Type B pancreatic cell (in vitro differentiated cells): ENCODE data around the gene LPO. TPM values are rescaled to one million over a fixed set of nuclear protein-coding genes. Genes with fewer than 3 reads are reported as not detected.

Source experiments
- DNase-seq: peaks from one replicate; pipeline ENCODE4 v3.0.0; 2021; ENCODE audit warnings: mixed read lengths; ENCODE audit not compliant: unreplicated experiment; ENCODE audit errors: extremely low spot score
- H3K27ac Mint-ChIP-seq: 2 replicates; pipeline ENCODE4 v1.8.0; 2021; ENCODE audit warnings: mild to moderate bottlenecking, mixed read lengths
- H3K27me3 Mint-ChIP-seq: 2 replicates; pipeline ENCODE4 v1.8.0; 2021; ENCODE audit warnings: mixed read lengths
- H3K36me3 Mint-ChIP-seq: 2 replicates; pipeline ENCODE4 v1.8.0; 2021; ENCODE audit warnings: mixed read lengths
- H3K4me1 Mint-ChIP-seq: one replicate; pipeline ENCODE4 v1.8.0; 2021; ENCODE audit warnings: mixed read lengths; ENCODE audit not compliant: unreplicated experiment
- H3K4me3 Mint-ChIP-seq: 2 replicates; pipeline ENCODE4 v1.8.0; 2021; ENCODE audit warnings: mild to moderate bottlenecking, mixed read lengths
- H3K9me3 Mint-ChIP-seq: 2 replicates; pipeline ENCODE4 v1.8.0; 2021; ENCODE audit warnings: mixed read lengths
- CTCF ChIP-seq: fragments of 200-600 bp; sonication (generic); conservative IDR thresholded peaks from 2 replicates; pipeline ENCODE4 v1.5.0; 2021; ENCODE audit warnings: antibody characterized with exemption, mild to moderate bottlenecking
- total RNA-seq: library from RNA; stranded (reverse); gene quantifications from 2 replicates; pipeline ENCODE4 v1.2.1, GENCODE V29; 2021; ENCODE audit warnings: low replicate concordance

LPO gene
- total RNA-seq, 1 donor from 2014 or later = not detected

GRCh38 chr17:58291246-58291645 lies 52.9 kb downstream of the LPO start:
- H3K4me1 Mint-ChIP-seq = no peaks in the 10 kb centered on the region
- H3K9me3 Mint-ChIP-seq = no peaks in the 10 kb centered on the region
- peaks cover 40% of the 10 kb centered on the region for H3K27me3 Mint-ChIP-seq
- no peak for TF ChIP-seq CTCF
- no peak overlapping the region for H3K4me3 Mint-ChIP-seq
- H3K27ac Mint-ChIP-seq = no peak overlapping the region
- DNase-seq = no peak
- no peaks in the 10 kb centered on the region for H3K36me3 Mint-ChIP-seq

- Mint-ChIP-seq H3K9me3 (no peaks in the 10 kb centered on the region), H3K36me3 (no peaks in the 10 kb centered on the region), H3K4me1 (no peaks in the 10 kb centered on the region), H3K27ac (no peak overlapping the region), H3K4me3 (no peak overlapping the region), H3K27me3 (peaks cover 52% of the 10 kb centered on the region)
- no peak for TF ChIP-seq CTCF
- DNase-seq = no peak
Observed at GRCh38 chr17:58294034-58294433, 55.6 kb downstream of the LPO start.

GRCh38 chr17:58300336-58300735 lies 62.0 kb downstream of the LPO start:
- no peaks in the 10 kb centered on the region for H3K9me3 Mint-ChIP-seq
- no peak for TF ChIP-seq CTCF

GRCh38 chr17:58301504-58302150 lies 63.2 kb downstream of the LPO start:
- Mint-ChIP-seq H3K4me3 (no peak overlapping the region), H3K4me1 (peaks cover 6% of the 10 kb centered on the region), H3K36me3 (no peaks in the 10 kb centered on the region), H3K27ac (no peak overlapping the region), H3K27me3 (peaks cover 19% of the 10 kb centered on the region), H3K9me3 (no peaks in the 10 kb centered on the region)
- DNase-seq = no peak
- no peak for TF ChIP-seq CTCF

More at GRCh38 chr17:58300336-58300735, 62.0 kb downstream of the LPO start:
- no peaks in the 10 kb centered on the region for H3K36me3 Mint-ChIP-seq
- peaks cover 21% of the 10 kb centered on the region for H3K27me3 Mint-ChIP-seq
- H3K4me3 Mint-ChIP-seq = no peak overlapping the region
- H3K27ac Mint-ChIP-seq = no peak overlapping the region
- H3K4me1 Mint-ChIP-seq = peaks cover 6% of the 10 kb centered on the region
- no peak for DNase-seq

GRCh38 chr17:58302171-58302918 lies 64.0 kb downstream of the LPO start:
- no peak for TF ChIP-seq CTCF
- Mint-ChIP-seq H3K4me1 (peaks cover 6% of the 10 kb centered on the region), H3K27me3 (peaks cover 21% of the 10 kb centered on the region), H3K4me3 (no peak overlapping the region), H3K36me3 (no peaks in the 10 kb centered on the region), H3K27ac (no peak overlapping the region), H3K9me3 (no peaks in the 10 kb centered on the region)
- DNase-seq = no peak
